Hepatocyte (in vitro differentiated cells): Measurements from ENCODE around the gene DRAP1. TPM values are rescaled to one million over a fixed set of nuclear protein-coding genes. Genes with fewer than 3 reads are reported as not detected.

Source experiments
- DNase-seq: peaks from one replicate; pipeline ENCODE4 v3.0.0-alpha.2; 2016; ENCODE audit warnings: low spot score
- H2AFZ ChIP-seq: fragments of 200-600 bp; sonication (generic); 2 replicates; pipeline ENCODE4 v1.6.0; 2016; ENCODE audit warnings: antibody characterized with exemption, mild to moderate bottlenecking
- H3K27ac ChIP-seq: fragments of 200-600 bp; sonication (generic); 2 replicates; pipeline ENCODE4 v1.5.1; 2016; ENCODE audit warnings: mild to moderate bottlenecking
- H3K27me3 ChIP-seq: fragments of 200-600 bp; sonication (generic); 2 replicates; pipeline ENCODE4 v1.6.1; 2016
- H3K36me3 ChIP-seq: fragments of 200-600 bp; sonication (generic); replicated peaks from 2 replicates; pipeline ENCODE4 v1.5.1; 2016; ENCODE audit warnings: low read depth; ENCODE audit not compliant: insufficient read depth
- H3K4me1 ChIP-seq: fragments of 200-600 bp; sonication (generic); 2 replicates; pipeline ENCODE4 v1.5.1; 2016; ENCODE audit warnings: mild to moderate bottlenecking, moderate library complexity; ENCODE audit not compliant: insufficient read depth
- H3K4me2 ChIP-seq: fragments of 200-600 bp; sonication (generic); 2 replicates; pipeline ENCODE4 v1.6.0; 2016
- H3K4me3 ChIP-seq: fragments of 200-600 bp; sonication (generic); 2 replicates; pipeline ENCODE4 v1.5.1; 2016; ENCODE audit warnings: mild to moderate bottlenecking
- H3K79me2 ChIP-seq: fragments of 200-600 bp; sonication (generic); 2 replicates; pipeline ENCODE4 v1.6.0; 2017; ENCODE audit warnings: mild to moderate bottlenecking
- H3K9me2 ChIP-seq: fragments of 200-600 bp; sonication (generic); replicated peaks from 2 replicates; pipeline ENCODE4 v1.6.0; 2017; ENCODE audit warnings: mild to moderate bottlenecking; ENCODE audit not compliant: insufficient read depth
- H3K9me3 ChIP-seq: fragments of 200-600 bp; sonication (generic); 2 replicates; pipeline ENCODE4 v1.5.1; 2016; ENCODE audit warnings: low read depth, mild to moderate bottlenecking
- H4K20me1 ChIP-seq: fragments of 200-600 bp; sonication (generic); 2 replicates; pipeline ENCODE4 v1.6.0; 2016; ENCODE audit warnings: mild to moderate bottlenecking; ENCODE audit not compliant: insufficient read depth, poor library complexity, severe bottlenecking
- CTCF ChIP-seq: fragments of 200-600 bp; sonication (generic); IDR thresholded peaks from 2 replicates; pipeline ENCODE4 v1.5.1; 2016; ENCODE audit warnings: antibody characterized with exemption, mild to moderate bottlenecking; ENCODE audit not compliant: poor library complexity
- EZH2 ChIP-seq: fragments of 200-600 bp; sonication (generic); IDR thresholded peaks from 2 replicates; pipeline ENCODE4 v1.6.1; 2016; ENCODE audit warnings: antibody characterized with exemption, mild to moderate bottlenecking, borderline replicate concordance
- EZH2phosphoT487 ChIP-seq: fragments of 200-600 bp; sonication (generic); IDR thresholded peaks from one replicate; pipeline ENCODE4 v1.6.1; 2018; ENCODE audit warnings: antibody characterized with exemption, mild to moderate bottlenecking, low read depth, moderate library complexity; ENCODE audit not compliant: unreplicated experiment, severe bottlenecking
- WGBS: methylation state at CpG from one replicate; pipeline ENCODE4 v1.1.6; 2016; ENCODE audit warnings: low lambda C conversion rate; ENCODE audit errors: missing lambda C conversion rate; 5-methylcytosine and 5-hydroxymethylcytosine counted together
- polyA plus RNA-seq: library from polyadenylated mRNA; unstranded; fragments of >200 nt; fragmentation: Nextera tagmentation; extraction: Ambion mirVana; gene quantifications from 2 replicates; pipeline ENCODE4 v1.2.1, GENCODE V29; 2016
- total RNA-seq: library from RNA; depleted of rRNA; stranded (reverse); fragments of >200 nt; gene quantifications from 2 replicates; pipeline ENCODE4 v1.2.3, GENCODE V29; 2014

Gene DRAP1
- total and polyA plus RNA-seq, 2 experiments from 2014 or later, result 59.1 to 158 TPM

- Histone ChIP-seq H3K4me2 (peak overlapping the region; percentile 99), H3K4me1 (no peaks in the 10 kb centered on the region), H3K79me2 (no peaks in the 10 kb centered on the region), H3K4me3 (no peak overlapping the region), H3K36me3 (no peaks in the 10 kb centered on the region), H2AFZ (no peak overlapping the region), H3K9me3 (no peaks in the 10 kb centered on the region), H3K27me3 (no peaks in the 10 kb centered on the region), H4K20me1 (no peaks in the 10 kb centered on the region), H3K27ac (peak overlapping the region; percentile 65), H3K9me2 (no peaks in the 10 kb centered on the region)
- TF ChIP-seq EZH2phosphoT487 (no peak), CTCF (no peak), EZH2 (no peak)
- DNase-seq, result no peak
- WGBS, result 84% methylated on average over 16 of the region's 24 CpGs
Measured at GRCh38 chr11:65870706-65871681, 48.2 kb upstream of the DRAP1 start.

- DNase-seq, result peak; percentile 68
- TF ChIP-seq EZH2, result no peak
- TF ChIP-seq EZH2phosphoT487, result no peak
- no peak for TF ChIP-seq CTCF
- Histone ChIP-seq H3K4me1 (no peaks in the 10 kb centered on the region), H3K9me3 (no peaks in the 10 kb centered on the region), H3K27me3 (no peaks in the 10 kb centered on the region), H4K20me1 (no peaks in the 10 kb centered on the region), H3K4me3 (peak overlapping the region; percentile 58), H3K9me2 (no peaks in the 10 kb centered on the region), H2AFZ (peak overlapping the region; percentile 52), H3K27ac (peak overlapping the region; percentile 65), H3K79me2 (no peaks in the 10 kb centered on the region), H3K4me2 (peak overlapping the region; percentile 99), H3K36me3 (no peaks in the 10 kb centered on the region)
- 31% methylated on average over 18 of the region's 26 CpGs for WGBS
Measured at GRCh38 chr11:65871811-65872548, 47.2 kb upstream of the DRAP1 start.

DNA sequence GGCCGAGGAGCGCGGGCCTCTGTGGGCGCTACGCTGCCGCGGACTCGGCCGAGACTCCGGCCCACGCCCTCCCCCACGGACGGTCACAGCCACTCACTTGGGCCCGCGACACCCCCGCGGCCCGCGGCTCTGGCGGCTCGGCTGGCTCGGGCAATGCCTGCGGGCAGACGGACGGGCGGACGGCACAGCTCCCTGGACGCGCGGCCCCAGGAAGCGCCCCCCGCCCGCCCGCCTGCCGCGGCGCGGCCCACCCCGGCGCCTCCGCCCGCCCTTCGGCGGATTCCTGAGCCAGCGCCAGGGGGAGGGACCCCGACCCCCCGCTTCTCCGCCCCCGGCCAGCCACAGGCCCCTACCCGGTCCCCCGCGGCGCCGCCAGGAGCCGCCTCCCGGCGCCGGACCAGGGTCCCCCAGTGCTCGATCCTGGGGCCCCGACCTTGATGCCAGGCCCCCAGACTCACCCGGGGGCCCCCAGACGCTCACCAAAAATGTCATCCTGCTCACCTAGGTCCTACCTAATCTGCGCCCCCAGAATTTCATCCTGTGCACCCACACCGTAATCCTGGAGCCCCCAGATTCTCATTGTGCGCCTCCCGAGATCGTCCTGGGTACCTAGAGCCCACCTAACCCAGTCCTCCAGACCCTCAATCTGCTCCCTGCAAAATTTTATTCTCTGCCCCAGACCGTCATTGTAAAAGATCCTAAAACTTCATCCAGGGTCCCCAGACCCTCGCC lies 46.5 kb upstream of the DRAP1 start, which contains the start of gene EFEMP2:
TSS of gene EFEMP2 (minus strand) at position 215 of the 732 bp plus-strand sequence. CDS start 446 bp downstream, outside the sequence.
- H3K4me3 ChIP-seq, result peak within 1 kb of the TSS; percentile 58
- DNase-seq, result peak; percentile 73
- no peak for TF ChIP-seq EZH2phosphoT487
- TF ChIP-seq EZH2, result no peak
- no peak for TF ChIP-seq CTCF

More for the DNA sequence above, 46.5 kb upstream of the DRAP1 start, which contains the start of gene EFEMP2:
- no peaks in the 10 kb centered on the region for H3K27me3 ChIP-seq
- H3K4me1 ChIP-seq, result no peaks in the 10 kb centered on the region
- H3K79me2 ChIP-seq, result no peaks in the 10 kb centered on the region
- H3K4me2 ChIP-seq, result peak within 1 kb of the TSS; percentile 99
- no peaks in the 10 kb centered on the region for H4K20me1 ChIP-seq
- no peaks in the 10 kb centered on the region for H3K36me3 ChIP-seq
- no peaks in the 10 kb centered on the region for H3K9me2 ChIP-seq
- H3K9me3 ChIP-seq, result no peaks in the 10 kb centered on the region
- peak within 1 kb of the TSS; percentile 80 for H3K27ac ChIP-seq
- H2AFZ ChIP-seq, result peak within 1 kb of the TSS; percentile 52
- 1% methylated on average over 43 of the region's 69 CpGs for WGBS
